ENCODE results near the gene TFEB. TPM values are rescaled to one million over a fixed set of nuclear protein-coding genes. Genes with fewer than 3 reads are reported as not detected.

Gene TFEB
- total and polyA plus RNA-seq, 10 of the 15 experiments (the other 5 are each of a cell fraction or from before 2014, with no cell fraction given) = 0.84 to 108 (median 60.8) TPM

DNA sequence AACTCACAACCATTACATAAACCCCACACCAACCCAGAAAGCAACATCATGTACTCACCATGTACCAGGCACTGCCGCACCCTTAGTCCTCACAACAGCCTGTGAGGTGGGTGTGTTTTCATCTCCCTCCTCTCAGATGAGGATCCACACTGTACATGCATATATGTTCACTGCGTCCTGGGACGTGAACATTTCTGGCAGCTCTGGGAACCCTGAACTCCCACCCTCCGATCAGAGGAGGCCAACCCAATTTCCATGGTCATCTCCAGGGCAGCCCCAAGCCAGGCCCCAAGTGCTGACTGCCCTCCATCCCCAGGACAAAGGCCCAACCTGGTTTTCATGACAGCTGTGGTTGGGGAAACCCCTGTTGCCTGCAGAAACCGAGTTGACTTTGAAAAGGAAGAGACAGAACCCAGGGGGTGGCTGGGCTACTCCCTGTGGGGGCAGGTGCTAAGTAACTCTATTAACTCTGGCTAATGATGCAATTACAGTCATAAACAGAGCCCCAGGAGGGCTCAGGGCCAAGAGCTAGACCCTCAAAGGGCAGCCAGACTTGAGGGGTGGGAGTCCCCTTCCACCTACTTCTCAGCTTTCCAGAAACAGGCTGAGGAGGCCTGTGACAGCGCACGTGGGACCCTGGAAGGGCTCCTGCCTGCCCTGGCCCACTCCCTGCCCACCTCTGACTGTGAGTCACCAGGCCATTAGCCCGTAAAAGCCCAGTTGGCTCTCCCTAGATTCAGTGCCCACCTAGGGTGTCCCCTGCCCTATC lies 2.6 kb downstream of the TFEB start (continued):
- TF ChIP-seq, protein P1, sequence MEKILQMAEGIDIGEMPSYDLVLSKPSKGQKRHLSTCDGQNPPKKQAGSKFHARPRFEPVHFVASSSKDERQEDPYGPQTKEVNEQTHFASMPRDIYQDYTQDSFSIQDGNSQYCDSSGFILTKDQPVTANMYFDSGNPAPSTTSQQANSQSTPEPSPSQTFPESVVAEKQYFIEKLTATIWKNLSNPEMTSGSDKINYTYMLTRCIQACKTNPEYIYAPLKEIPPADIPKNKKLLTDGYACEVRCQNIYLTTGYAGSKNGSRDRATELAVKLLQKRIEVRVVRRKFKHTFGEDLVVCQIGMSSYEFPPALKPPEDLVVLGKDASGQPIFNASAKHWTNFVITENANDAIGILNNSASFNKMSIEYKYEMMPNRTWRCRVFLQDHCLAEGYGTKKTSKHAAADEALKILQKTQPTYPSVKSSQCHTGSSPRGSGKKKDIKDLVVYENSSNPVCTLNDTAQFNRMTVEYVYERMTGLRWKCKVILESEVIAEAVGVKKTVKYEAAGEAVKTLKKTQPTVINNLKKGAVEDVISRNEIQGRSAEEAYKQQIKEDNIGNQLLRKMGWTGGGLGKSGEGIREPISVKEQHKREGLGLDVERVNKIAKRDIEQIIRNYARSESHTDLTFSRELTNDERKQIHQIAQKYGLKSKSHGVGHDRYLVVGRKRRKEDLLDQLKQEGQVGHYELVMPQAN (conservative IDR thresholded peaks at IDR 0.05) = peak; percentile 28
- TF ChIP-seq DPF2 (IDR thresholded peaks at IDR 0.05) (peak; percentile 92), SMC3 (IDR thresholded peaks at IDR 0.05; ENCODE audit: borderline replicate concordance, low read length) (peak; percentile 27; the same call in 1 of the 2 replicates), RELA (IDR thresholded peaks at IDR 0.05; ENCODE audit: borderline replicate concordance, partially characterized antibody) (peak; percentile 94), ZNF622 (IDR thresholded peaks at IDR 0.05) (no peak), KDM1A (IDR thresholded peaks at IDR 0.05; ENCODE audit: borderline replicate concordance) (no peak), NFIC (IDR thresholded peaks at IDR 0.05; ENCODE audit: low read depth, low read length) (no peak), TCF3 (IDR thresholded peaks at IDR 0.05; ENCODE audit: borderline replicate concordance, insufficient read depth, low read depth, low read length) (peak; percentile 43; the same call in 1 of the 2 replicates), TARDBP (IDR thresholded peaks at IDR 0.05; ENCODE audit: borderline replicate concordance) (no peak), CBFB (IDR thresholded peaks at IDR 0.05; ENCODE audit: low read depth) (peak; percentile 95), JUND (IDR thresholded peaks at IDR 0.05; ENCODE audit: low read depth, low read length) (0 out of 2 replicates have a peak, but pooled peaks have one; percentile 20), SREBF2 (IDR thresholded peaks at IDR 0.05; ENCODE audit: low read length) (no peak), PAX5 (IDR thresholded peaks at IDR 0.05; ENCODE audit: borderline replicate concordance, low read depth, low read length) (peak; percentile 50; the same call in 1 of the 2 replicates), SMAD1 (IDR thresholded peaks at IDR 0.05; ENCODE audit: low read depth, partially characterized antibody) (peak; percentile 57), NR2C2 (IDR thresholded peaks at IDR 0.05; ENCODE audit: borderline replicate concordance, control insufficient read depth, insufficient read length, low read depth) (no peak), BCL11A (IDR thresholded peaks at IDR 0.05; ENCODE audit: low read depth, low read length) (peak; percentile 78), HDAC2 (IDR thresholded peaks at IDR 0.05) (no peak), ATF7 (IDR thresholded peaks at IDR 0.05; ENCODE audit: low read depth) (peak; percentile 87), SRF (IDR thresholded peaks at IDR 0.05; ENCODE audit: low read depth in 2 of 2, low read length in 2 of 2) (no peak), ETV6 (conservative IDR thresholded peaks at IDR 0.05 in 1 of 2, IDR thresholded peaks at IDR 0.05 in 1 of 2; ENCODE audit: borderline replicate concordance in 1 of 2, low read depth in 1 of 2) (0 out of 4 replicates have a peak, but pooled peaks of 1 of the 2 experiments have one; percentile 19)
- TF ChIP-seq, protein P2, sequence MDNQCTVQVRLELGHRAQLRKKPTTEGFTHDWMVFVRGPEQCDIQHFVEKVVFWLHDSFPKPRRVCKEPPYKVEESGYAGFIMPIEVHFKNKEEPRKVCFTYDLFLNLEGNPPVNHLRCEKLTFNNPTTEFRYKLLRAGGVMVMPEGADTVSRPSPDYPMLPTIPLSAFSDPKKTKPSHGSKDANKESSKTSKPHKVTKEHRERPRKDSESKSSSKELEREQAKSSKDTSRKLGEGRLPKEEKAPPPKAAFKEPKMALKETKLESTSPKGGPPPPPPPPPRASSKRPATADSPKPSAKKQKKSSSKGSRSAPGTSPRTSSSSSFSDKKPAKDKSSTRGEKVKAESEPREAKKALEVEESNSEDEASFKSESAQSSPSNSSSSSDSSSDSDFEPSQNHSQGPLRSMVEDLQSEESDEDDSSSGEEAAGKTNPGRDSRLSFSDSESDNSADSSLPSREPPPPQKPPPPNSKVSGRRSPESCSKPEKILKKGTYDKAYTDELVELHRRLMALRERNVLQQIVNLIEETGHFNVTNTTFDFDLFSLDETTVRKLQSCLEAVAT (IDR thresholded peaks at IDR 0.05) = peak; percentile 80
- TF ChIP-seq, protein P3, sequence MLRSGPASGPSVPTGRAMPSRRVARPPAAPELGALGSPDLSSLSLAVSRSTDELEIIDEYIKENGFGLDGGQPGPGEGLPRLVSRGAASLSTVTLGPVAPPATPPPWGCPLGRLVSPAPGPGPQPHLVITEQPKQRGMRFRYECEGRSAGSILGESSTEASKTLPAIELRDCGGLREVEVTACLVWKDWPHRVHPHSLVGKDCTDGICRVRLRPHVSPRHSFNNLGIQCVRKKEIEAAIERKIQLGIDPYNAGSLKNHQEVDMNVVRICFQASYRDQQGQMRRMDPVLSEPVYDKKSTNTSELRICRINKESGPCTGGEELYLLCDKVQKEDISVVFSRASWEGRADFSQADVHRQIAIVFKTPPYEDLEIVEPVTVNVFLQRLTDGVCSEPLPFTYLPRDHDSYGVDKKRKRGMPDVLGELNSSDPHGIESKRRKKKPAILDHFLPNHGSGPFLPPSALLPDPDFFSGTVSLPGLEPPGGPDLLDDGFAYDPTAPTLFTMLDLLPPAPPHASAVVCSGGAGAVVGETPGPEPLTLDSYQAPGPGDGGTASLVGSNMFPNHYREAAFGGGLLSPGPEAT (IDR thresholded peaks at IDR 0.05; ENCODE audit: low read depth) = peak; percentile 93
- TF ChIP-seq, protein P4, sequence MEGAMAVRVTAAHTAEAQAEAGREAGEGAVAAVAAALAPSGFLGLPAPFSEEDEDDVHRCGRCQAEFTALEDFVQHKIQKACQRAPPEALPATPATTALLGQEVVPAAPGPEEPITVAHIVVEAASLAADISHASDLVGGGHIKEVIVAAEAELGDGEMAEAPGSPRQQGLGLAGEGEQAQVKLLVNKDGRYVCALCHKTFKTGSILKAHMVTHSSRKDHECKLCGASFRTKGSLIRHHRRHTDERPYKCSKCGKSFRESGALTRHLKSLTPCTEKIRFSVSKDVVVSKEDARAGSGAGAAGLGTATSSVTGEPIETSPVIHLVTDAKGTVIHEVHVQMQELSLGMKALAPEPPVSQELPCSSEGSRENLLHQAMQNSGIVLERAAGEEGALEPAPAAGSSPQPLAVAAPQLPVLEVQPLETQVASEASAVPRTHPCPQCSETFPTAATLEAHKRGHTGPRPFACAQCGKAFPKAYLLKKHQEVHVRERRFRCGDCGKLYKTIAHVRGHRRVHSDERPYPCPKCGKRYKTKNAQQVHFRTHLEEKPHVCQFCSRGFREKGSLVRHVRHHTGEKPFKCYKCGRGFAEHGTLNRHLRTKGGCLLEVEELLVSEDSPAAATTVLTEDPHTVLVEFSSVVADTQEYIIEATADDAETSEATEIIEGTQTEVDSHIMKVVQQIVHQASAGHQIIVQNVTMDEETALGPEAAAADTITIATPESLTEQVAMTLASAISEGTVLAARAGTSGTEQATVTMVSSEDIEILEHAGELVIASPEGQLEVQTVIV (IDR thresholded peaks at IDR 0.05; ENCODE audit: borderline replicate concordance, partially characterized antibody) = no peak

Measured in GM12878 (cell line).